Measurements from ENCODE around the gene PTPRE. TPM values are rescaled to one million over a fixed set of nuclear protein-coding genes. Genes with fewer than 3 reads are reported as not detected.

The PTPRE gene
- total RNA-seq, 1 experiment from 2014 or later, result 0.70 TPM

- H3K79me1 ChIP-seq (ENCODE audit: insufficient read depth, low read depth, low read length, poor library complexity, severe bottlenecking), result no peaks in the 10 kb centered on the region
- H4K5ac ChIP-seq (ENCODE audit: insufficient read length, low read depth, low read length), result no peak overlapping the region
- no peak overlapping the region for H4K91ac ChIP-seq (ENCODE audit: insufficient read length, low read depth, low read length)
- no peak overlapping the region for H3T11ph ChIP-seq (ENCODE audit: low read length)
- no peak overlapping the region for H3K14ac ChIP-seq (ENCODE audit: insufficient read depth, low read length)
- no peak overlapping the region for H2AK5ac ChIP-seq (ENCODE audit: insufficient read length, low read length)
- no peak overlapping the region for H2BK12ac ChIP-seq (ENCODE audit: insufficient read length, low read depth, low read length)
- H3K79me2 ChIP-seq (ENCODE audit: insufficient read depth, low read length), result no peaks in the 10 kb centered on the region
- no peaks in the 10 kb centered on the region for H3K27me3 Mint-ChIP-seq (ENCODE audit: low read depth)
- no peak overlapping the region for H3K27ac ChIP-seq (ENCODE audit: insufficient read length, low read depth, low read length)
- no peak overlapping the region for H2BK120ac ChIP-seq (ENCODE audit: low read depth, low read length, poor library complexity, severe bottlenecking)
- H3K23ac ChIP-seq (ENCODE audit: insufficient read length, low read depth, low read length), result no peak overlapping the region
- H2BK15ac ChIP-seq (ENCODE audit: low read depth, low read length), result no peak overlapping the region
- H3K4me1 Mint-ChIP-seq, result peaks cover 2 to 3% of the 10 kb centered on the region in 2 experiments; a peak in 1 of 4 replicates
- H3K27me3 ChIP-seq (ENCODE audit: insufficient read depth, low read length), result no peaks in the 10 kb centered on the region
- H2AFZ ChIP-seq (ENCODE audit: low read length), result no peak overlapping the region
- H3K9me3 ChIP-seq (ENCODE audit: control insufficient read depth, low read depth, low read length), result no peaks in the 10 kb centered on the region
- no peaks in the 10 kb centered on the region for H3K23me2 ChIP-seq (ENCODE audit: insufficient read length, low read depth, low read length, poor library complexity, severe bottlenecking)
- DNase-seq, result no peak
- no peaks in the 10 kb centered on the region for H3K36me3 Mint-ChIP-seq (ENCODE audit: insufficient read depth in 1 of 3, low read depth in 3 of 3)
- no peaks in the 10 kb centered on the region for H3K4me1 ChIP-seq (ENCODE audit: insufficient read depth, low read length)
- no peak overlapping the region for H2BK5ac ChIP-seq (ENCODE audit: insufficient read length, low read length)
- H3K4me2 ChIP-seq (ENCODE audit: insufficient read depth, insufficient read length, low read length), result no peak overlapping the region
- no peak overlapping the region for H4K8ac ChIP-seq (replicated peaks; ENCODE audit: insufficient read length, low read depth, low read length)
- no peak overlapping the region for H2BK20ac ChIP-seq (ENCODE audit: low read depth, low read length, poor library complexity, severe bottlenecking)
- H3K4me3 Mint-ChIP-seq, result no peak overlapping the region
- no peak overlapping the region for H3K56ac ChIP-seq (ENCODE audit: insufficient read length, low read depth, low read length)
- no peak for TF ChIP-seq CTCF (conservative IDR thresholded peaks at IDR 0.05)
- H3K9ac ChIP-seq (ENCODE audit: extremely low read depth, insufficient read length, low read length), result no peak overlapping the region
- no peaks in the 10 kb centered on the region for H4K20me1 ChIP-seq (ENCODE audit: control insufficient read depth, insufficient read depth, insufficient read length)
- H3K27ac Mint-ChIP-seq, result peak overlapping the region in 1 of 3 experiments; percentile 71; a peak in 1 of 7 replicates
- no peak overlapping the region for H3K18ac ChIP-seq (ENCODE audit: insufficient read length, low read depth, low read length)
- no peak overlapping the region for H3K4ac ChIP-seq (ENCODE audit: low read depth, low read length)
- no CpG with 5 or more reads among the region's 16 CpGs for WGBS (ENCODE audit: extremely low coverage, insufficient read length, low lambda C conversion rate)
- H3K9me3 Mint-ChIP-seq, result no peaks in the 10 kb centered on the region
Observed at GRCh38 chr10:128054163-128054970, 147.5 kb downstream of the PTPRE start.

Measured in H9 (cell line).